CD4-positive, alpha-beta T cell treated with Interleukin-21 for 1 hour (primary cell): Measurements from ENCODE around the gene PYCARD.
"Not testable (repeated sequence)": the region's sequence is repeated elsewhere in the genome, so short reads cannot be mapped to it uniquely, and the experiment has no call there.

ENCODE experiments used
- DNase-seq: peaks from one replicate; pipeline ENCODE4 v3.0.0-alpha.2; 2020

PYCARD gene

GRCh38 chr16:31214708-31215286 lies 12.2 kb upstream of the PYCARD start:
- DNase-seq: no peak

GRCh38 chr16:31213877-31214707 lies 11.5 kb upstream of the PYCARD start, which contains the start of gene TRIM72:
Gene TRIM72, plus strand, starts transcription at chr16:31214119. Its CDS starts 620 bp downstream, at chr16:31214739.
- no peak for DNase-seq

GRCh38 chr16:31213342-31213741 lies 10.8 kb upstream of the PYCARD start:
- no peak for DNase-seq

- DNase-seq: no peak
Measured at GRCh38 chr16:31206776-31207175, 4.2 kb upstream of the PYCARD start.

GRCh38 chr16:31204871-31205666 lies 2.5 kb upstream of the PYCARD start:
- no peak for DNase-seq

GRCh38 chr16:31201582-31202413 lies 762 bp downstream of the PYCARD start:
- peak; percentile 49 for DNase-seq

GRCh38 chr16:31200821-31201568 lies 1.6 kb downstream of the PYCARD start:
- peak; percentile 64 for DNase-seq

GRCh38 chr16:31200111-31200510 lies 2.4 kb downstream of the PYCARD start:
- DNase-seq: not testable (repeated sequence)

GRCh38 chr16:31199430-31200041 lies 3.0 kb downstream of the PYCARD start:
- no peak for DNase-seq

- no peak for DNase-seq
Measured at GRCh38 chr16:31198207-31198882, 4.2 kb downstream of the PYCARD start.

GRCh38 chr16:31196324-31197088 lies 6.1 kb downstream of the PYCARD start:
- no peak for DNase-seq

GRCh38 chr16:31195861-31196260 lies 6.7 kb downstream of the PYCARD start:
- not testable (repeated sequence) for DNase-seq

- DNase-seq: no peak
Measured at GRCh38 chr16:31194898-31195297, 7.7 kb downstream of the PYCARD start.

GRCh38 chr16:31193874-31194273 lies 8.7 kb downstream of the PYCARD start:
- no peak for DNase-seq

GRCh38 chr16:31192856-31193642 lies 9.5 kb downstream of the PYCARD start:
- DNase-seq: no peak

GRCh38 chr16:31191697-31192428 lies 10.7 kb downstream of the PYCARD start:
- DNase-seq: no peak

- DNase-seq: no peak
Measured at GRCh38 chr16:31190818-31191444, 11.6 kb downstream of the PYCARD start.

- no peak for DNase-seq
Measured at GRCh38 chr16:31190061-31190460, 12.5 kb downstream of the PYCARD start.
